GM19328 (cell line): ENCODE data around the gene EPHA1.
A peak's percentile ranks its signal among the peaks of the same experiment; 100 is the strongest.

Source experiments
- ATAC-seq: cut with Tn5 transposase; IDR thresholded peaks from one replicate; pipeline ENCODE4 v1.9.1; 2021; ENCODE audit warnings: mild to moderate bottlenecking, moderate library complexity; ENCODE audit not compliant: unreplicated experiment

EPHA1 gene

DNA sequence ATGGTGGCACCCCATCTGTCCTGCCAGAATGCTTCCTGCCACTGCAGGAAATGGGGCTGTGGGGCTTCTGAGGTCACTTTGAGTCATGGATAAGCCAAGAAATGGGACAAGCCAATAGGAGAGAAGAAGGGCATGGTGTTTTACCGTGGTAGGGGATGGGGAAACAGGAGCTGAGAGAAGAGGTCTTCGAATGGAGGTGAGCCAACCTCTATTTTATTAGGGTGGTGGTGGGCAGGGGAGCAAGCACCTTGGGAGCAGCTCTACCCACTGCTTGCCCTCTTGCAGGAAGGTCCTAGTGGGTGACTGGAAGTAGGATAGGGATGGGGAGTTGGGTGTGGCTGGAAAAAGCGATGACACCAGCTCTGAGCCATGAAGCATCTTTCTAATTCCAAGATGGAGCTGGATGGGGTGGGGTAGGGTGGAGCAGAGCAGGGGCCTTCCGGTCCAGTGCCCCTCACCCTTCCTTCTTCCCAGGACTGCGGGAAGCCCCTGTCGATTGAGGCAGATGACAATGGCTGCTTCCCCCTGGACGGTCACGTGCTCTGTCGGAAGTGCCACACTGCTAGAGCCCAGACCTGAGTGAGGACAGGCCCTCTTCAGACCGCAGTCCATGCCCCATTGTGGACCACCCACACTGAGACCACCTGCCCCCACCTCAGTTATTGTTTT is 18.4 kb downstream of the EPHA1 start:
- no peak for ATAC-seq

- no peak for ATAC-seq
These were observed 19.1 kb downstream of the EPHA1 start for GRCh38 chr7:143389316-143390103.

DNA sequence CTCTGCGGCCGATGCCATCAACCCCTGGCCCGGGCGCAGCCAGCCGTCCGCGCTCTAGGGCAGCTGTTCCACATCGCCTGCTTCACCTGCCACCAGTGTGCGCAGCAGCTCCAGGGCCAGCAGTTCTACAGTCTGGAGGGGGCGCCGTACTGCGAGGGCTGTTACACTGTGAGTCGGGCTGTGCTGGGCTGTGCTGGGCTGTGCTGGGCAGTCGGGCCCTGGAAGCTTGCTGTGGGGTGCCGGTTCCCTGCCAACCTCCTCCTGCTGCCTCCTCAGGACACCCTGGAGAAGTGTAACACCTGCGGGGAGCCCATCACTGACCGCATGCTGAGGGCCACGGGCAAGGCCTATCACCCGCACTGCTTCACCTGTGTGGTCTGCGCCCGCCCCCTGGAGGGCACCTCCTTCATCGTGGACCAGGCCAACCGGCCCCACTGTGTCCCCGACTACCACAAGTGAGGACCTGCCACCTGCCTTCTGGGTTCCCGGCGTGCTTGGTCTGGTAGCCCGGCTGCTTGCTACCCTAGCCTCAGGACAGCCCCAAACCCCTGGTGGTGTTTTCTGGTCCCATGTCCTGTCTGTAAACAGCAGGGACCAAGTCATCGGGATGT is 20.1 kb downstream of the EPHA1 start:
- ATAC-seq, result no peak

DNA sequence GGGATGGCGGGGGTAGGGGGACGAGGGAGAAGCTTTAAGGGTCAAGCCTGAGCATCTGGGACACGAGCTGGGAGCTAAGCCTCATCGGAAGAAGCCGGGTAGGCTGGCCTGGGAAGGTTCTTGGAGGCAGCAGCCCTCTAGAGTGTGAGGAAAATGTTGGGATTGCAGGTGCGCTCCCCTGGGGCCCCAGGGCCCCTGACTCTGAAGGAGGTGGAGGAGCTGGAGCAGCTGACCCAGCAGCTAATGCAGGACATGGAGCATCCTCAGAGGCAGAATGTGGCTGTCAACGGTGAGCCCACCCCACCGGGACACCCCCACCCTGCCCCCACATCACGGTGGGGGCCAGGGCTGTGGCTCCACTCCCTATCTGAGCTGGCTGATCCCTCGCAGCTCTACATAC is 20.6 kb downstream of the EPHA1 start:
- ATAC-seq, result no peak

DNA sequence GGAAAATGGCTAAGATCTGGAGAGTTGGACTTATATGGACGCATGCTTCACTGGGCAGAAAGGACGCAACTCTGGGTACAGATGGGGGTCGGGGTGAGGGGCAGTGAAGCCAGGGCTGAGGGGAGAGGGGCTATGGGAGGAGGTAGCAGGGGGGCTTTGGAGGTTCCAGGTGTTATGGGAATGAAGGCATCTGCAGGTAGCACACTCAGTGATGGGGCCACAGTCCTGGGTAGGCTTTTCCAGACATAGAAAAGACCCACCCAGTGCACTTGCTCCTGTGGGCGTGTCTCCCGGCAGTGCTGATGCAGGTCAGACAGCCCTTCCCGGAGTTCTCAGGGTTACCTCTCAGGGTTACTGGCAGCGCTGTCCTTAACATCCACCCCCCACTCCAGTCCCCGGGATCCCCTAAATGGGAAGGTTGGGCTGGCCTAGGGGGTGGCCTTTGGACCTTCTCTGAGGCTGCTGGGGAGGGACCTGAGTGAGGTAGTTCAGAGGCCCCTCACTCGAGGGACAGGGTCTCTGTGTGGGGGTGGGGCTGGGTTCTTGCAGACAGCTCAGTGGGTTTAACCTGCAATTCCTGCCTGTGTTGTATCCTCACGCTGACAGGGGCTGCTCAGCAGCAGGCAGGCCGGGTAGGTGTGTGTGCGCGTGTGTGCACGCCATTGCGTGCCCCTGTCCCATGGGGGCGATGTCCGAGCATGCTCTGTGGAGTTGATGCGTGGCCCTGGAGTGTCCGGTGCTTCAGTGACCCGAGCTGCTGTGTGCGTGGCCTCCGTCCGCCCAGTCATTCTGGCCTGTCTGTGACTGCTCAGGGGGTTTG is 21.3 kb downstream of the EPHA1 start:
- ATAC-seq, result no peak

DNA sequence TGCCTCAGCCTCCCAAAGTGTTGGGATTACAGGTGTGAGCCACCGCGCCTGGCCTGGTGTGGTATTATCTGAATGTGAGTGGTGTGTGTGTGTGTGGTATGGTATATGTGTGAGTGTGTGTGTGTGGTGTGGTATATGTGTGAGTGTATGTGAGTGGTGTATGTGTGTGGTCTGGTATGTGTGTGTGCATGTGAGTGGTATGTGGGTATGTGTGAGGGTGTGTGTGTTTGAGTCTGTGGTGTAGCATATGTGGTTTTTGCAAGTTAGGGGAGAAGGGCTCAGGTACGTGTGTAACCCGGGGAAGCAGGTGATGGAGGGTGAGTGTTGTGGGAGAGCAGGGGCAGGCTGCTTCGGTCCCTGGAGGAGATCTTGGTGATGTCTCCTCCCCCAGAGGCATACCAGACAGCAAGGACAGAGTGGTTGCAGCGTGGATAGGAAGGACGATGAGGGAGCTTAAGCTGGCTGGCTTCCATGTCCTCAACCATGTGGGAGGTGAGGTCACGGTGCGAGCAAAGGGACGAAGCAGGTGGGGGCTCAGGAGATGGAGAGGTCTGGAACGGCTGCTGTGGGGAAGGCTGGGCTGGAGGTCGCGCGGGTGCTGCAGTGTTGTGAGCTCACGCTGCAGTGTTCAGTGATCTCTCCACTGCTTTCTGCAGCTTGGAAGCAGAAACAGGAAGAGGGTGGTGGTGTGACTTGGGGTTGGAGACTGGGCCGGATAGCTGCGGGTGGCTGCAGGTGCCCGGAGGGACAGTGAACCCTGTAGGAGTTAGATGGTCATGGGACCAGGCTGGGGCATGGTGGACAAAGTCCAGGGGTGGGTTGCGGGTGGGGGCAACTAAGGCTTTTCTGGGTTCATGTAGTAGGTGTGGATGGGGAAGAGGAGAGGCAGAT is 22.5 kb downstream of the EPHA1 start:
- no peak for ATAC-seq

DNA sequence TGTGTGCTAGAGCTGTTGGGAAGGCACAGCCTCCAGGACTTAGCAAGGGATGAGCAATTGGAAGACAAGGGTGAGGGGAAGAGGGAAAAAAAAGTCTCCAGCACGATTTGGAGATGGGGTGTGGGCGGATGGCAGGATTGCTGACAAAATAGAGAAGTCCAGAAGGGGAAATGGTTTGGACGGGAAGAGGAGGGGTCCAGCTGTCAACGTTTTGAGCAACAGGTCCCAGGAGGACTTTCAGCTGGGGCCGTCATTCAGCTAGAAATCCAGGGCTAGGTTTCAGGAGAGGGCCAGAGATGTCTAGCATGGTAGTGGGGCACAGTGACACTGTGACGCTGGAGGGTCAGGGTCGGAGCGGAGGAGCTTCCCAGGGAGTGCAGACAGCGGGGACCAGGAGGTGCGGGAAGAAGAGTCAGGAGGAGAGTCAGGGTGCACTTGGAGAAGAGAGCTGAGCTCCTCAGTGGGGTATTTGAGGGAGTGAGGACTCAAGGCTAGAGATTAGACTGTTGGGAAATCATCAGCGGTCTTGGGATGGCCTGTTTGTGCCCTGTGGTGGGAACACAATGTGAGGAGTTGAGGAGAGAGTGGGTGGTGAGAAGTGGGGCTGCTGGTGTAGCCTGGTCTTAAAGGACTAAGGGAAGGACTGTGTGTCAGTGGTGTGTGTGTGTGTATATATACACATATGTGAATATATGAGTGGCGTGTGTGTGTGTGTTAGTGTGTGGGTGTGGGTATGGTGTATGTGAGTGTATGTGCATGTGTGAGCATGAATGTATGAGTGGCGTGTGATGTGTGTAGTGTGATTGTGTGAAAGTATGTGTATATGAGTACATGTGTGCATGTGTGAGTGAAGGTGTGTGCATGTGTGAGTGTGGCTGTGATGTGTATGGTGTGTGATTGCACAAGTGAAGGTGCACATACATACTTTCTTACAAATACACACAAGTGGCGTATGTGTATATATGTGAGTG is 23.7 kb downstream of the EPHA1 start:
- no peak for ATAC-seq

DNA sequence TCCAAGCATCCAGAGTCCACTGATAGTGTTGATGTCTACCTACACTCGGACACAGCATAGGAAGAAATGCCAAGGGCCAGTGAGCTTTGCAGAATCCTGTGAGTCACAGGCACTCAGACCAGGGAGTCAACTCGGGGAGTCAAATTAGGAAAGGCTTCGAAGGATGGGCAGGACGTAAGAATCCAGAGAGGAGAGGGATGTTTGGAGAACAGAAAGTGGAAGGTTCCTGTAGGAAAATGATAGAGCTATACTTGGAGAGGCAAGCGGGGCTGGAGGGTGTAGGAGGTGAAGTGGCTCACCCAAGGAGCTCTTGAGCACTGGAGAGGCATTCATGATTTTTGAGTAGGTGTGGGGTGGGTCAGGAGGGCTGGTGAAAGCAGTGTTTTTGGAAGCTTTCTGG is 24.5 kb downstream of the EPHA1 start:
- no peak for ATAC-seq

DNA sequence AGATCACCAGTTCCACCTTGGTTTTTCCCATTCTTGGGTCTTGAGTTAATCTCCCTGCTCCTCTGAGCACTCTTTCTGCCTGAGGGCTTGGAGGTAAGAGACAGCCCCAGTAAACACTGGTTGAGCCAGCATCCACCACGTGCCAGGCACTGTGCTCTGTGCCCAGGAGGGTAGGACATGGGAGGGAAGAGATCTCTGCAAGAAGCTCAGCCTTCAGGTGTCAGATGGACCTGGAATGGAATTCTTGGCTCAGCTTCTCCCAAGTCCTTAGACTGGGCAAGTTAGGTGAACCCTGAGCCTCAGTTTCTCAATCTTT is 25.1 kb downstream of the EPHA1 start:
- no peak for ATAC-seq

DNA sequence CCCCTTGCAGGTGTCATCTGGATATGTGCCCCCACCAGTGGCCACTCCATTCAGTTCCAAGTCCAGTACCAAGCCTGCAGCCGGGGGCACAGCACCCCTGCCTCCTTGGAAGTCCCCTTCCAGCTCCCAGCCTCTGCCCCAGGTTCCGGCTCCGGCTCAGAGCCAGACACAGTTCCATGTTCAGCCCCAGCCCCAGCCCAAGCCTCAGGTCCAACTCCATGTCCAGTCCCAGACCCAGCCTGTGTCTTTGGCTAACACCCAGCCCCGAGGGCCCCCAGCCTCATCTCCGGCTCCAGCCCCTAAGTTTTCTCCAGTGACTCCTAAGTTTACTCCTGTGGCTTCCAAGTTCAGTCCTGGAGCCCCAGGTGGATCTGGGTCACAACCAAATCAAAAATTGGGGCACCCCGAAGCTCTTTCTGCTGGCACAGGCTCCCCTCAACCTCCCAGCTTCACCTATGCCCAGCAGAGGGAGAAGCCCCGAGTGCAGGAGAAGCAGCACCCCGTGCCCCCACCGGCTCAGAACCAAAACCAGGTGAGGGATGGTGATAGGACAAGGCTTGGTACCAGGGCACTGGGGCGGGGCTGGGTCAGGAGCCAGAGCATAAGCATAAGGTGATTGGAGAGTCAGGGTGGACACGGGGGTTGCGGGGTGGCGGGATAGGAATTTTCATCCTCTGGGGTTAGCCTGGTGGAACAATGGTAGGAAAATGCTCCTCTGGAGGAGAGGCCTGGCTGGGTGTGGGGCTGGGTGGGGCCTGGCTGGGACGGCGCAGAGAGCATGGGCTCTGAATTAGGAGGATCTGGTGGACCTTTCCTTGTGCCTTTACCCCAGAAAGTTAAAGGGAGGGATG is 25.6 kb downstream of the EPHA1 start:
- no peak for ATAC-seq

GRCh38 chr7:143382126-143382790 is 26.4 kb downstream of the EPHA1 start:
- ATAC-seq, result no peak

- peak; percentile 14 for ATAC-seq
These were observed 27.1 kb downstream of the EPHA1 start for GRCh38 chr7:143381427-143382125.

GRCh38 chr7:143380646-143381426 is 27.8 kb downstream of the EPHA1 start, which contains the start of gene ZYX:
ZYX (plus strand) TSS chr7:143381345; CDS start chr7:143381572, 227 bp downstream.
- ATAC-seq, result peak; percentile 82

GRCh38 chr7:143380260-143380645 is 28.4 kb downstream of the EPHA1 start:
- peak; percentile 43 for ATAC-seq

- no peak for ATAC-seq
These were observed 28.9 kb downstream of the EPHA1 start for GRCh38 chr7:143379611-143380259.

- no peak for ATAC-seq
These were observed 32.3 kb downstream of the EPHA1 start for GRCh38 chr7:143376396-143376795.
